ENCODE data around the gene GRID2. TPM values are rescaled to one million over a fixed set of nuclear protein-coding genes. Genes with fewer than 3 reads are reported as not detected.

Gene GRID2
- polyA plus RNA-seq, 1 experiment, result not detected

- no peak for TF ChIP-seq CTCF (IDR thresholded peaks at IDR 0.05; ENCODE audit: insufficient read depth, low read depth, low read length)
- ChIA-PET POLR2A (no interaction called here), CTCF (interaction anchor here (1.1 to 1.5 kb wide), 2 partner anchors 11 to 14 kb away, joined by 3 to 8 read pairs; no protein-coding TSS in a partner anchor)
- DNase-seq (ENCODE audit: low read depth), result no peak
- no peak overlapping the region for H3K4me3 ChIP-seq (ENCODE audit: low read depth, low read length)
- H3K27me3 ChIP-seq (ENCODE audit: control insufficient read depth, insufficient read depth, low read length), result no peaks in the 10 kb centered on the region
- H3K36me3 ChIP-seq (ENCODE audit: control insufficient read depth, insufficient read depth, low read length), result no peaks in the 10 kb centered on the region
These were observed 1473.3 kb downstream of the GRID2 start for GRCh38 chr4:93777081-93777460.

GRCh38 chr4:93779228-93779627 is 1475.5 kb downstream of the GRID2 start:
- ChIA-PET POLR2A (no interaction called here), CTCF (no interaction called here)
- Histone ChIP-seq H3K36me3 (ENCODE audit: control insufficient read depth, insufficient read depth, low read length) (no peaks in the 10 kb centered on the region), H3K27me3 (ENCODE audit: control insufficient read depth, insufficient read depth, low read length) (no peaks in the 10 kb centered on the region), H3K4me3 (ENCODE audit: low read depth, low read length) (no peak overlapping the region)
- no peak for TF ChIP-seq CTCF (IDR thresholded peaks at IDR 0.05; ENCODE audit: insufficient read depth, low read depth, low read length)
- DNase-seq (ENCODE audit: low read depth), result no peak

- POLR2A ChIA-PET, result no interaction called here
- H3K27me3 ChIP-seq (ENCODE audit: control insufficient read depth, insufficient read depth, low read length), result no peaks in the 10 kb centered on the region
- CTCF ChIA-PET, result interaction anchor here (0.9 kb wide), 1 partner anchor 11 kb away, joined by 3 read pairs; no protein-coding TSS in a partner anchor
- H3K36me3 ChIP-seq (ENCODE audit: control insufficient read depth, insufficient read depth, low read length), result no peaks in the 10 kb centered on the region
- no peak for DNase-seq (ENCODE audit: low read depth)
- no peak for TF ChIP-seq CTCF (IDR thresholded peaks at IDR 0.05; ENCODE audit: insufficient read depth, low read depth, low read length)
- no peak overlapping the region for H3K4me3 ChIP-seq (ENCODE audit: low read depth, low read length)
These were observed 1476.3 kb downstream of the GRID2 start for GRCh38 chr4:93780080-93780479.

- H3K36me3 ChIP-seq (ENCODE audit: control insufficient read depth, insufficient read depth, low read length), result no peaks in the 10 kb centered on the region
- ChIA-PET POLR2A (no interaction called here), CTCF (no interaction called here)
- no peaks in the 10 kb centered on the region for H3K27me3 ChIP-seq (ENCODE audit: control insufficient read depth, insufficient read depth, low read length)
- no peak for TF ChIP-seq CTCF (IDR thresholded peaks at IDR 0.05; ENCODE audit: insufficient read depth, low read depth, low read length)
- no peak overlapping the region for H3K4me3 ChIP-seq (ENCODE audit: low read depth, low read length)
- no peak for DNase-seq (ENCODE audit: low read depth)
These were observed 1477.4 kb downstream of the GRID2 start for GRCh38 chr4:93781198-93781597.

GRCh38 chr4:93786149-93786548 is 1482.4 kb downstream of the GRID2 start:
- Histone ChIP-seq H3K4me3 (ENCODE audit: low read depth, low read length) (no peak overlapping the region), H3K27me3 (ENCODE audit: control insufficient read depth, insufficient read depth, low read length) (no peaks in the 10 kb centered on the region), H3K36me3 (ENCODE audit: control insufficient read depth, insufficient read depth, low read length) (no peaks in the 10 kb centered on the region)
- POLR2A ChIA-PET, result no interaction called here
- no peak for DNase-seq (ENCODE audit: low read depth)
- no peak for TF ChIP-seq CTCF (IDR thresholded peaks at IDR 0.05; ENCODE audit: insufficient read depth, low read depth, low read length)
- CTCF ChIA-PET, result interaction anchor here (0.6 kb wide), 1 partner anchor 12 kb away, joined by 3 read pairs; no protein-coding TSS in a partner anchor

Data from BJ (cell line).